Aorta (tissue), 5 donors: ENCODE results near the gene SRRT. TPM values are rescaled to one million over a fixed set of nuclear protein-coding genes. Genes with fewer than 3 reads are reported as not detected.
A peak's percentile ranks its signal among the peaks of the same experiment; 100 is the strongest.

Experiments used
- ATAC-seq: fragments of 200-7000 bp; cut with Tn5 transposase; one replicate; pipeline ENCODE4 v1.9.1; 2022; ENCODE audit warnings: moderate library complexity; ENCODE audit not compliant: low FRiP score
- DNase-seq, 2 donors: peaks; one replicate each; pipeline ENCODE4 v3.0.0-alpha.2; 2020
- H3K27ac ChIP-seq, 2 donors: one replicate each; pipeline ENCODE4 v1.5.1; 2013; ENCODE audit warnings: low read length in 2 of 2, mild to moderate bottlenecking in 2 of 2, moderate library complexity in 2 of 2, control low read depth in 1 of 2, inconsistent platforms in 1 of 2, low read depth in 1 of 2
- H3K27me3 ChIP-seq, 2 donors: one replicate each; pipeline ENCODE4 v1.6.1; 2013; ENCODE audit warnings: control low read depth in 1 of 2, low read length in 1 of 2, mild to moderate bottlenecking in 1 of 2, moderate library complexity in 1 of 2; ENCODE audit not compliant: insufficient read depth in 2 of 2, control insufficient read depth in 1 of 2
- H3K36me3 ChIP-seq, 2 donors: one replicate each; pipeline ENCODE4 v1.6.1; 2013; ENCODE audit warnings: control low read depth in 1 of 2, low read length in 1 of 2, mild to moderate bottlenecking in 1 of 2; ENCODE audit not compliant: insufficient read depth in 2 of 2, control insufficient read depth in 1 of 2
- H3K4me1 ChIP-seq, 2 donors: one replicate each; pipeline ENCODE4 v1.6.1; 2013; ENCODE audit warnings: low read length in 2 of 2, control low read depth in 1 of 2, mild to moderate bottlenecking in 1 of 2, moderate library complexity in 1 of 2; ENCODE audit not compliant: insufficient read depth in 2 of 2, control insufficient read depth in 1 of 2
- H3K4me3 ChIP-seq, 2 donors: one replicate each; pipeline ENCODE4 v1.5.1; 2013; ENCODE audit warnings: low read length in 2 of 2, control low read depth in 1 of 2, mild to moderate bottlenecking in 1 of 2
- H3K9me3 ChIP-seq: one replicate; pipeline ENCODE4 v1.6.1; 2013; ENCODE audit warnings: mild to moderate bottlenecking, low read length; ENCODE audit not compliant: control insufficient read depth
- WGBS, 2 donors: extraction: QIAGEN DNeasy Blood & Tissue Kit; methylation state at CpG; one replicate each; pipeline ENCODE4 v1.1.7; 2013; 5-methylcytosine and 5-hydroxymethylcytosine counted together
- intact Hi-C, 2 donors: fragments of 100-400 bp; cut with DNase I; formaldehyde crosslinking; loops; one replicate each; pipeline versions ENCODE4 v1.14.2 to v1.15.0; 2022
- polyA plus RNA-seq, 2 donors: library from polyadenylated mRNA; stranded (reverse); fragments of 200-250 nt; gene quantifications; one replicate each; pipeline ENCODE4 v1.2.3, GENCODE V29; 2013
- total RNA-seq, 2 donors: library from RNA; stranded (reverse); fragmentation: NEBNext Ultra II Directional; extraction: Animal tissue kit (Norgen Biotek cat#: 25700); gene quantifications; one replicate each; pipeline ENCODE4 v1.2.1, GENCODE V29; 2021
- donor health status: healthy with polysubstance abuse.
- donor health status: Bipolar disorder and iron deficiency.
- donor health status: DM: no; HTN: no; CAD: no.
- donor health status: DM: no; HTN: no; CAD: no.
- donor health status: DM: yes; HTN: yes; CAD: no.

Gene SRRT
- total and polyA plus RNA-seq, 4 donors: 22.2 to 151 (median 107) TPM

- H3K27me3 ChIP-seq: no peaks in the 10 kb centered on the region
- H3K36me3 ChIP-seq: peaks cover under 1 to 14% of the 10 kb centered on the region in 2 donors
- 2% methylated on average over 63 to 73 of the region's 73 CpGs for WGBS, 2 donors
- DNase-seq: no peak
- H3K27ac ChIP-seq: peak within 1 kb of the TSS in 1 of 2 donors; percentile 52
- no peaks in the 10 kb centered on the region for H3K9me3 ChIP-seq
- H3K4me1 ChIP-seq: no peaks in the 10 kb centered on the region
- peak; percentile 72 for ATAC-seq
- peak within 1 kb of the TSS; percentile 11 to 35 for H3K4me3 ChIP-seq
- intact Hi-C loops: no loop called here
Observed at GRCh38 chr7:100888988-100889750, 14.3 kb downstream of the SRRT start, which contains the start of gene UFSP1. Gene UFSP1, minus strand, starts transcription at chr7:100889715. Its CDS starts 444 bp downstream, at chr7:100889271.

- Histone ChIP-seq H3K9me3 (no peaks in the 10 kb centered on the region), H3K4me1 (no peaks in the 10 kb centered on the region), H3K27me3 (no peaks in the 10 kb centered on the region), H3K27ac (no peak overlapping the region), H3K36me3 (peaks cover 0 to 9% of the 10 kb centered on the region in 2 donors), H3K4me3 (no peak overlapping the region)
- DNase-seq (no peak), ATAC-seq (no peak)
- intact Hi-C loops: loop anchor here in 1 of 2 donors (5.0 to 10.0 kb wide), 2 partner anchors 186 to 274 kb away; partner anchors contain the start of gene VGF
- WGBS, 2 donors: 25 to 27% methylated on average over 38 to 43 of the region's 43 CpGs
Observed at GRCh38 chr7:100890653-100891567, 16.0 kb downstream of the SRRT start.

GRCh38 chr7:100891568-100892247 lies 16.8 kb downstream of the SRRT start:
- Histone ChIP-seq H3K9me3 (no peaks in the 10 kb centered on the region), H3K27ac (no peak overlapping the region), H3K4me3 (no peak overlapping the region), H3K27me3 (no peaks in the 10 kb centered on the region), H3K4me1 (no peaks in the 10 kb centered on the region), H3K36me3 (peaks cover 0 to 4% of the 10 kb centered on the region in 2 donors)
- whole genome bisulfite sequencing, 2 donors: 81 to 82% methylated on average over 8 of the region's 8 CpGs
- no peak for ATAC-seq
- no peak for DNase-seq
- intact Hi-C loops: loop anchor here in 1 of 2 donors (5.0 to 10.0 kb wide), 2 partner anchors 186 to 273 kb away; partner anchors contain the start of gene VGF

- Histone ChIP-seq H3K36me3 (no peaks in the 10 kb centered on the region), H3K4me1 (no peaks in the 10 kb centered on the region), H3K27me3 (no peaks in the 10 kb centered on the region), H3K27ac (no peak overlapping the region), H3K4me3 (no peak overlapping the region), H3K9me3 (no peaks in the 10 kb centered on the region)
- intact Hi-C loops: loop anchor here in 1 of 2 donors (5.0 to 10.0 kb wide), 2 partner anchors 185 to 272 kb away; partner anchors contain the start of gene VGF
- no peak for DNase-seq
- no peak for ATAC-seq
- WGBS, 2 donors: 90 to 91% methylated on average over 43 to 44 of the region's 44 CpGs
Observed at GRCh38 chr7:100892364-100893317, 17.7 kb downstream of the SRRT start.

GRCh38 chr7:100893318-100893895 lies 18.5 kb downstream of the SRRT start:
- H3K4me1 ChIP-seq: no peaks in the 10 kb centered on the region
- H3K4me3 ChIP-seq: no peak overlapping the region
- DNase-seq: no peak
- H3K27ac ChIP-seq: no peak overlapping the region
- WGBS, 2 donors: 92 to 93% methylated on average over 32 of the region's 32 CpGs
- H3K27me3 ChIP-seq: no peaks in the 10 kb centered on the region
- no peaks in the 10 kb centered on the region for H3K36me3 ChIP-seq
- intact Hi-C loops: loop anchor here in 1 of 2 donors (5.0 to 10.0 kb wide), 2 partner anchors 184 to 271 kb away; partner anchors contain the start of gene VGF
- no peak for ATAC-seq
- H3K9me3 ChIP-seq: no peaks in the 10 kb centered on the region

GRCh38 chr7:100893910-100894721 lies 19.2 kb downstream of the SRRT start:
- no peaks in the 10 kb centered on the region for H3K9me3 ChIP-seq
- WGBS, 2 donors: 58 to 66% methylated on average over 36 to 40 of the region's 40 CpGs
- no peak overlapping the region for H3K27ac ChIP-seq
- no peak for ATAC-seq
- H3K4me1 ChIP-seq: no peaks in the 10 kb centered on the region
- H3K27me3 ChIP-seq: no peaks in the 10 kb centered on the region
- H3K4me3 ChIP-seq: no peak overlapping the region
- no peaks in the 10 kb centered on the region for H3K36me3 ChIP-seq
- DNase-seq: no peak
- intact Hi-C loops: loop anchor here (2.0 to 10.0 kb wide), 3 partner anchors 165 to 271 kb away; partner anchors contain the start of gene VGF (in 1 of the 2)
